ENCODE measurements around the gene CRB1.

CRB1 gene

DNA sequence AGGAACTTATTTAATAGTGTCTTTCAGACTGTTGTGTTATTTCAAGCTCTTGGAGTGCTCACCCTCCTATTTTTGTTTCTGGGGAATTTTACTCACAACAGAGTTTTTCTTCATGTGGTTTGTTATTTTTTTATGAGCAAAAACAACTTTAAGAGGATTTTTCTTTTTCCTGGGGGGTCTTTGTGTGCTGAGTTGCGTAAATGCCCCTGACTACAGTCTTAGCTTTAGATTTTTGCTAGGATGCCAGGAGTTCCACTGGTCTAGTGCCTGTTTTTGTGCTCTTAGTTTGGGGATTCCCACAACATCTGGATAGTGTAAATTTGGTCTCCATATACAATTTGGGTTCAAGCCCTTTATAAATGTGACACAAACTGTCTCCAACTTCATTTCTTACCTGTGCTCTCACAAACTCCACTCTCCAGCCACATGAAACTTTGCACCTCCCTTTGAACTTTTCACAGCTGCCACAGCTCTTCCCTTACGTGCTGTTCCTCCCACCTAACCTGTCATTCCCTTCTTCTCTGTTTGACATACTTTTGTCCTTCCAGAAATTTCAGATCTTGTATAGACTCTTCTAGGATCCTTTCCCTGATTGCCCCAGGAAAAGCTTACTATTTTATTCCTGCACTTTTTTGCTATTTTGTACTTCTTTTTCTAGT, 180.2 kb downstream of the CRB1 start:
- no peak for DNase-seq
- no peak for TF ChIP-seq CTCF (IDR thresholded peaks at IDR 0.05; ENCODE audit: borderline replicate concordance, extremely low read depth, low read length, poor library complexity, severe bottlenecking)
- TF ChIP-seq EZH2 (IDR thresholded peaks at IDR 0.05; ENCODE audit: borderline replicate concordance, low read depth, low read length, severe bottlenecking), result no peak
- no peaks in the 10 kb centered on the region for H4K20me1 ChIP-seq (ENCODE audit: insufficient read depth, low read length)
- no peaks in the 10 kb centered on the region for H3K4me1 ChIP-seq (ENCODE audit: insufficient read depth, low read length)
- no peak overlapping the region for H3K4me3 ChIP-seq (ENCODE audit: low read depth in 1 of 2, low read length in 2 of 2)
- no peak for ATAC-seq (ENCODE audit: insufficient read depth, low read depth)
- H2AFZ ChIP-seq (ENCODE audit: low read depth, low read length), result no peak overlapping the region
- H3K4me2 ChIP-seq (ENCODE audit: insufficient read depth, low read length), result no peak overlapping the region
- no peaks in the 10 kb centered on the region for H3K9me3 ChIP-seq (ENCODE audit: insufficient read depth, low read length, severe bottlenecking)
- no peaks in the 10 kb centered on the region for H3K79me2 ChIP-seq (ENCODE audit: insufficient read depth, low read length)
- H3K27ac ChIP-seq (ENCODE audit: low read length), result no peak overlapping the region
- H3K36me3 ChIP-seq (ENCODE audit: insufficient read depth, low read length), result no peaks in the 10 kb centered on the region
- no peak overlapping the region for H3K9ac ChIP-seq (ENCODE audit: low read depth, low read length)
- H3K27me3 ChIP-seq (ENCODE audit: insufficient read depth, low read length, poor library complexity), result no peaks in the 10 kb centered on the region

DNA sequence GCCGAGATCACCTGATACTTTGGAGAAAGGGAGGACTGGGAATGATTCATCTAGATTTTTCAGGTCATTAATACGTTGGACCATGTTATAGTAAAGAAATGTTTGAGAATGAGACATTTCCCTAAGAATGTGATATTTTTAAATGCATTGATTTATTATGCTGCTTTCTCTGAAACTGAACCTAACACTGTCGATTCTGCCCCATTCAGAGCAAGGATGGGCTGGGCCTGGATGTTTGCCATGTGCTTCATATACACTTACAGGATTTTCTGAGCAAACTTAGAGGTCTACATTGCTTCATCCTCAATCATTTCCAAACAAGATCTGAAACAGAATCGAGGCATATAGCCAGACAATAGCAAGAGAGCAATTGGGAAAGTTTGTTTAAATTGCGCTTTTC, 183.3 kb downstream of the CRB1 start:
- Histone ChIP-seq H4K20me1 (ENCODE audit: insufficient read depth, low read length) (no peaks in the 10 kb centered on the region), H3K27me3 (ENCODE audit: insufficient read depth, low read length, poor library complexity) (no peaks in the 10 kb centered on the region), H3K4me3 (ENCODE audit: low read depth in 1 of 2, low read length in 2 of 2) (no peak overlapping the region), H3K9me3 (ENCODE audit: insufficient read depth, low read length, severe bottlenecking) (no peaks in the 10 kb centered on the region), H3K4me1 (ENCODE audit: insufficient read depth, low read length) (no peaks in the 10 kb centered on the region), H3K79me2 (ENCODE audit: insufficient read depth, low read length) (no peaks in the 10 kb centered on the region), H3K4me2 (ENCODE audit: insufficient read depth, low read length) (no peak overlapping the region), H3K9ac (ENCODE audit: low read depth, low read length) (no peak overlapping the region), H3K36me3 (ENCODE audit: insufficient read depth, low read length) (no peaks in the 10 kb centered on the region), H2AFZ (ENCODE audit: low read depth, low read length) (no peak overlapping the region), H3K27ac (ENCODE audit: low read length) (no peak overlapping the region)
- TF ChIP-seq EZH2 (IDR thresholded peaks at IDR 0.05; ENCODE audit: borderline replicate concordance, low read depth, low read length, severe bottlenecking), result no peak
- ATAC-seq (ENCODE audit: insufficient read depth, low read depth), result no peak
- DNase-seq, result no peak

- no peak for ATAC-seq (ENCODE audit: insufficient read depth, low read depth)
- H3K4me3 ChIP-seq (ENCODE audit: low read depth in 1 of 2, low read length in 2 of 2), result no peak overlapping the region
Measured at GRCh38 chr1:197453376-197454058, 185.5 kb downstream of the CRB1 start.

More at GRCh38 chr1:197453376-197454058, 185.5 kb downstream of the CRB1 start:
- Histone ChIP-seq H3K27me3 (ENCODE audit: insufficient read depth, low read length, poor library complexity) (no peaks in the 10 kb centered on the region), H3K27ac (ENCODE audit: low read length) (no peak overlapping the region), H3K36me3 (ENCODE audit: insufficient read depth, low read length) (no peaks in the 10 kb centered on the region), H3K79me2 (ENCODE audit: insufficient read depth, low read length) (no peaks in the 10 kb centered on the region), H3K9me3 (ENCODE audit: insufficient read depth, low read length, severe bottlenecking) (no peaks in the 10 kb centered on the region), H3K9ac (ENCODE audit: low read depth, low read length) (no peak overlapping the region), H4K20me1 (ENCODE audit: insufficient read depth, low read length) (no peaks in the 10 kb centered on the region), H3K4me1 (ENCODE audit: insufficient read depth, low read length) (no peaks in the 10 kb centered on the region), H3K4me2 (ENCODE audit: insufficient read depth, low read length) (no peak overlapping the region), H2AFZ (ENCODE audit: low read depth, low read length) (no peak overlapping the region)
- no peak for DNase-seq
- no peak for TF ChIP-seq EZH2 (IDR thresholded peaks at IDR 0.05; ENCODE audit: borderline replicate concordance, low read depth, low read length, severe bottlenecking)
- TF ChIP-seq CTCF (IDR thresholded peaks at IDR 0.05; ENCODE audit: borderline replicate concordance, extremely low read depth, low read length, poor library complexity, severe bottlenecking), result no peak
